IMR-90 (cell line): ENCODE results near the gene CREB5. TPM values are rescaled to one million over a fixed set of nuclear protein-coding genes. Genes with fewer than 3 reads are reported as not detected.

Experiments used
- ATAC-seq: fragments of 200-7000 bp; cut with Tn5 transposase; 2 replicates; pipeline ENCODE4 v1.9.1; 2020; ENCODE audit warnings: low read depth, mild to moderate bottlenecking, moderate library complexity
- BruUV-seq: library from RNA; stranded (reverse); fragments of 400-500 nt; replicated peaks from 2 replicates; lab custom pipeline; 2021; lab: Mats Ljungman, UMichigan
- CTCF ChIA-PET: fragments of 300-600 bp; formaldehyde crosslinking; extraction: SDS; loops from one replicate; lab custom pipeline; 2021; ENCODE audit warnings: antibody characterized with exemption; lab: Yijun Ruan, JAX
- POLR2A ChIA-PET: fragments of 300-600 bp; sonication (Branson Sonifier 250); formaldehyde crosslinking; loops from one replicate; lab custom pipeline; 2022; ENCODE audit warnings: antibody characterized with exemption; ENCODE audit not compliant: unreplicated experiment; lab: Charles Lee
- DNase-seq: peaks from one replicate; pipeline ENCODE4 v3.0.0; 2013
- H2AFZ ChIP-seq: replicated peaks from 2 replicates; pipeline ENCODE3; 2013; ENCODE audit warnings: low read length, mild to moderate bottlenecking; ENCODE audit not compliant: poor library complexity
- H2AK5ac ChIP-seq: 2 replicates; pipeline ENCODE4 v1.6.1; 2013; ENCODE audit warnings: low read depth, low read length, inconsistent platforms
- H2AK9ac ChIP-seq: replicated peaks from 2 replicates; pipeline ENCODE3; 2013; ENCODE audit warnings: mild to moderate bottlenecking, low read depth, low read length, moderate library complexity; ENCODE audit not compliant: poor library complexity
- H2BK120ac ChIP-seq: 2 replicates; pipeline ENCODE4 v1.6.1; 2013; ENCODE audit warnings: low read depth, low read length, inconsistent platforms
- H2BK15ac ChIP-seq: 3 replicates; pipeline ENCODE4 v1.6.1; 2013; ENCODE audit warnings: low read depth, low read length, inconsistent platforms
- H2BK20ac ChIP-seq: 2 replicates; pipeline ENCODE4 v1.6.1; 2013; ENCODE audit warnings: low read depth, mild to moderate bottlenecking, inconsistent platforms, low read length, moderate library complexity
- H2BK5ac ChIP-seq: 2 replicates; pipeline ENCODE4 v1.6.1; 2013; ENCODE audit warnings: mild to moderate bottlenecking, low read depth, low read length, inconsistent platforms; ENCODE audit not compliant: poor library complexity, severe bottlenecking
- H3K14ac ChIP-seq: replicated peaks from 2 replicates; pipeline ENCODE4 v1.6.1; 2013; ENCODE audit warnings: low read depth, low read length, inconsistent platforms
- H3K18ac ChIP-seq: 2 replicates; pipeline ENCODE4 v1.6.1; 2013; ENCODE audit warnings: low read depth, low read length, control low read depth
- H3K23ac ChIP-seq: 2 replicates; pipeline ENCODE4 v1.6.1; 2013; ENCODE audit warnings: low read depth, low read length, inconsistent platforms
- H3K27ac ChIP-seq: 2 replicates; pipeline ENCODE4 v1.5.1; 2013; ENCODE audit warnings: mild to moderate bottlenecking, control low read depth, low read length; ENCODE audit not compliant: insufficient read depth
- H3K27me3 ChIP-seq: 2 replicates; pipeline ENCODE4 v1.6.1; 2013; ENCODE audit warnings: low read length; ENCODE audit not compliant: control insufficient read depth, insufficient read depth
- H3K36me3 ChIP-seq: 2 replicates; pipeline ENCODE4 v1.6.1; 2013; ENCODE audit warnings: low read length, mixed read lengths; ENCODE audit not compliant: control insufficient read depth, insufficient read depth
- H3K4ac ChIP-seq: 2 replicates; pipeline ENCODE4 v1.6.1; 2013; ENCODE audit warnings: low read depth, low read length, inconsistent platforms
- H3K4me1 ChIP-seq: 2 replicates; pipeline ENCODE4 v1.6.1; 2013; ENCODE audit warnings: low read length, mixed read lengths; ENCODE audit not compliant: control insufficient read depth, insufficient read depth
- H3K4me2 ChIP-seq: 2 replicates; pipeline ENCODE4 v1.6.1; 2013; ENCODE audit warnings: low read depth, mild to moderate bottlenecking, control low read depth, low read length, moderate library complexity
- H3K4me3 ChIP-seq: 2 replicates; pipeline ENCODE4 v1.5.1; 2013; ENCODE audit warnings: low read depth, mild to moderate bottlenecking, control low read depth, low read length, moderate library complexity; ENCODE audit not compliant: insufficient read depth
- H3K56ac ChIP-seq: 2 replicates; pipeline ENCODE4 v1.6.1; 2013; ENCODE audit warnings: low read length, inconsistent platforms; ENCODE audit not compliant: insufficient read depth; ENCODE audit errors: extremely low read depth
- H3K79me1 ChIP-seq, 2 experiments: 2 replicates each; pipeline ENCODE4 v1.6.1; 2013; ENCODE audit warnings: low read length in 2 of 2, inconsistent platforms in 1 of 2, low read depth in 1 of 2
- H3K9ac ChIP-seq: 2 replicates; pipeline ENCODE4 v1.6.1; 2013; ENCODE audit warnings: low read depth, low read length, control low read depth
- H3K9me1 ChIP-seq: 2 replicates; pipeline ENCODE4 v1.6.1; 2013; ENCODE audit warnings: low read length, inconsistent platforms; ENCODE audit not compliant: insufficient read depth
- H3K9me3 ChIP-seq: 2 replicates; pipeline ENCODE4 v1.6.1; 2013; ENCODE audit warnings: low read length; ENCODE audit not compliant: control insufficient read depth, insufficient read depth
- H4K20me1 ChIP-seq: 2 replicates; pipeline ENCODE4 v1.6.1; 2013; ENCODE audit warnings: low read length, inconsistent platforms; ENCODE audit not compliant: insufficient read depth
- H4K5ac ChIP-seq: 2 replicates; pipeline ENCODE4 v1.6.1; 2013; ENCODE audit warnings: mild to moderate bottlenecking, low read depth, low read length, control low read depth
- H4K8ac ChIP-seq, 2 experiments: 2 replicates each; pipeline ENCODE4 v1.6.1; 2013; ENCODE audit warnings: low read depth in 2 of 2, low read length in 2 of 2, control low read depth in 1 of 2, inconsistent platforms in 1 of 2
- H4K91ac ChIP-seq: 2 replicates; pipeline ENCODE4 v1.6.1; 2013; ENCODE audit warnings: low read depth, low read length, inconsistent platforms; ENCODE audit not compliant: insufficient read depth
- BHLHE40 ChIP-seq: fragments of 150-350 bp; IDR thresholded peaks from 2 replicates; pipeline ENCODE4 v1.6.1; 2016; ENCODE audit warnings: mild to moderate bottlenecking, low read depth, low read length
- CEBPB ChIP-seq: IDR thresholded peaks from 2 replicates; pipeline ENCODE4 v1.6.1; 2012; ENCODE audit warnings: low read depth, low read length, improper control_type of control experiment
- CHD1 ChIP-seq: IDR thresholded peaks from 2 replicates; pipeline ENCODE4 v1.6.1; 2012; ENCODE audit warnings: low read depth, low read length, improper control_type of control experiment
- FOS ChIP-seq: fragments of 150-350 bp; IDR thresholded peaks from 2 replicates; pipeline ENCODE4 v1.6.1; 2016; ENCODE audit warnings: low read depth, low read length
- MAFK ChIP-seq: IDR thresholded peaks from 2 replicates; pipeline ENCODE4 v1.6.1; 2012; ENCODE audit warnings: low read depth, low read length, improper control_type of control experiment
- MAZ ChIP-seq: IDR thresholded peaks from 2 replicates; pipeline ENCODE4 v1.6.1; 2012; ENCODE audit warnings: low read depth, mild to moderate bottlenecking, low read length, improper control_type of control experiment, moderate library complexity, borderline replicate concordance
- MXI1 ChIP-seq: IDR thresholded peaks from 2 replicates; pipeline ENCODE4 v1.6.1; 2012; ENCODE audit warnings: low read depth, mild to moderate bottlenecking, low read length, moderate library complexity, borderline replicate concordance
- NFE2L2 ChIP-seq: fragments of 150-350 bp; IDR thresholded peaks from 2 replicates; pipeline ENCODE4 v1.6.1; 2016; ENCODE audit warnings: low read depth, mild to moderate bottlenecking, low read length
- POLR2A ChIP-seq: IDR thresholded peaks from 2 replicates; pipeline ENCODE4 v1.6.1; 2012; ENCODE audit warnings: mild to moderate bottlenecking, low read depth, low read length
- RAD21 ChIP-seq: IDR thresholded peaks from 2 replicates; pipeline ENCODE4 v1.6.1; 2012; ENCODE audit warnings: low read length, improper control_type of control experiment
- RCOR1 ChIP-seq: IDR thresholded peaks from 2 replicates; pipeline ENCODE4 v1.6.1; 2012; ENCODE audit warnings: mild to moderate bottlenecking, low read length, improper control_type of control experiment; ENCODE audit not compliant: insufficient replicate concordance
- RFX5 ChIP-seq: IDR thresholded peaks from 2 replicates; pipeline ENCODE4 v1.8.0; 2012; ENCODE audit warnings: low read depth, mild to moderate bottlenecking, low read length, moderate library complexity
- SMC3 ChIP-seq: fragments of 150-350 bp; IDR thresholded peaks from 2 replicates; pipeline ENCODE4 v1.6.1; 2016; ENCODE audit warnings: low read depth, mild to moderate bottlenecking, antibody characterized with exemption, low read length, moderate library complexity
- WGBS, 2 experiments: methylation state at CpG; one replicate each; pipeline versions ENCODE4 v1.1.5 to v1.1.7; 2013; ENCODE audit warnings: missing lambda C conversion rate in 2 of 2; ENCODE audit not compliant: insufficient read length in 1 of 2; ENCODE audit errors: extremely low coverage in 2 of 2; 5-methylcytosine and 5-hydroxymethylcytosine counted together
- dilution Hi-C: fragments of 300-500 bp; cut with HindIII; formaldehyde crosslinking; loops from one replicate; pipeline ENCODE4 v1.14.3; 2018; ENCODE audit warnings: low sequenced_read_pairs; ENCODE audit not compliant: unreplicated experiment
- in situ Hi-C: fragments of 300-500 bp; cut with MboI; formaldehyde crosslinking; loops from 3 replicates; pipeline ENCODE4 v1.14.3; 2019; ENCODE audit warnings: low sequenced_read_pairs, inconsistent platforms, mixed read lengths
- intact Hi-C: fragments of 100-400 bp; cut with micrococcal nuclease; formaldehyde crosslinking; loops from 2 replicates; pipeline ENCODE4 v1.10.0; 2022
- polyA plus RNA-seq, 3 experiments: library from polyadenylated mRNA; depleted of rRNA; stranded (reverse); fragments of >200 nt; gene quantifications; 2 replicates each; pipeline ENCODE4 v1.2.3, GENCODE V29; 2012; ENCODE audit warnings: low replicate concordance in 1 of 3
- total RNA-seq: library from RNA; depleted of rRNA; stranded (reverse); fragments of >200 nt; gene quantifications from 2 replicates; pipeline ENCODE4 v1.2.3, GENCODE V29; 2012
- TF ChIP-seq, protein P1 (sequence below): conservative IDR thresholded peaks from 2 replicates; pipeline ENCODE4 v1.5.1; 2012; ENCODE audit warnings: mild to moderate bottlenecking, low read depth, low read length, improper control_type of control experiment
- TF ChIP-seq, protein P2 (sequence below): fragments of 150-350 bp; IDR thresholded peaks from 2 replicates; pipeline ENCODE4 v1.6.1; 2016; ENCODE audit warnings: low read depth, mild to moderate bottlenecking, low read length, moderate library complexity, borderline replicate concordance
- TF ChIP-seq, protein P3 (sequence below): fragments of 150-350 bp; IDR thresholded peaks from 2 replicates; pipeline ENCODE4 v1.6.1; 2017; ENCODE audit warnings: mild to moderate bottlenecking, antibody characterized with exemption, low read length, low read depth

CREB5 gene
- total and polyA plus RNA-seq, 2 of the 4 experiments (the other 2 are of a cell fraction) = 7.3 to 13.1 TPM

DNA sequence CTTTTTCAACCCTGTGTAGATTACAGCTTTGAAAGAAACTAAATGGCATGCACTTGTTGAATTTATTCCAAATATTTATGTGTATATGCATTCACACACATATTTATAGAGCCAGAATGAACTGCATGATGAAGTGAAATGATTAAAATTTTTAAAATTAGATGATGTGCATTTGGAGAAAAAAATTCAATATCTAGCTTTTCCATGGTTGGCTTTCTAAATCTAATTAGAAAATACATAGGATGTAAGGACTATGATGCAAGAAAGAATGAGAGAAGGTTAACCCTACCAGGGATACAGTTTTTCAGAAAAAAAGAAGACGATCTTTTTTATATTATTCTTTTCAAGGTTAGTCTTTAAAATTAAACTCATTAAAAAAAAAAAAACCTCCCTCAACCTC lies 341.3 kb downstream of the CREB5 start:
- Histone ChIP-seq H3K23ac (no peak overlapping the region), H4K91ac (no peak overlapping the region), H2AK5ac (no peak overlapping the region), H2BK120ac (no peak overlapping the region), H3K9me1 (0 out of 2 replicates have a peak, but pooled peaks cover 3% of the 10 kb centered on the region), H3K9me3 (no peaks in the 10 kb centered on the region), H3K4me1 (peaks cover 4% of the 10 kb centered on the region), H2AK9ac (no peak overlapping the region), H3K4me3 (no peak overlapping the region), H4K20me1 (no peaks in the 10 kb centered on the region), H2BK5ac (no peak overlapping the region), H2AFZ (no peak overlapping the region), H3K4ac (no peak overlapping the region), H3K27me3 (no peaks in the 10 kb centered on the region), H4K8ac (no peak overlapping the region), H4K5ac (no peak overlapping the region), H3K14ac (no peak overlapping the region), H2BK20ac (no peak overlapping the region), H3K56ac (no peak overlapping the region), H3K36me3 (no peaks in the 10 kb centered on the region), H3K9ac (no peak overlapping the region), H2BK15ac (no peak overlapping the region), H3K27ac (no peak overlapping the region), H3K18ac (no peak overlapping the region), H3K79me1 (no peaks in the 10 kb centered on the region), H3K4me2 (no peak overlapping the region)
- BruUV-seq = no TSS peak
- no peak for DNase-seq
- no peak for ATAC-seq
- dilution Hi-C loops = no loop called here
- POLR2A ChIA-PET = no interaction called here
- CTCF ChIA-PET = interaction anchor here (0.6 to 1.1 kb wide), 2 partner anchors 11 to 14 kb away, joined by 3 to 4 read pairs; no protein-coding TSS in a partner anchor
- no peak for TF ChIP-seq SMC3
- no peak for TF ChIP-seq RAD21
- no peak for TF ChIP-seq RCOR1
- no peak for TF ChIP-seq POLR2A
- TF ChIP-seq, protein P1, sequence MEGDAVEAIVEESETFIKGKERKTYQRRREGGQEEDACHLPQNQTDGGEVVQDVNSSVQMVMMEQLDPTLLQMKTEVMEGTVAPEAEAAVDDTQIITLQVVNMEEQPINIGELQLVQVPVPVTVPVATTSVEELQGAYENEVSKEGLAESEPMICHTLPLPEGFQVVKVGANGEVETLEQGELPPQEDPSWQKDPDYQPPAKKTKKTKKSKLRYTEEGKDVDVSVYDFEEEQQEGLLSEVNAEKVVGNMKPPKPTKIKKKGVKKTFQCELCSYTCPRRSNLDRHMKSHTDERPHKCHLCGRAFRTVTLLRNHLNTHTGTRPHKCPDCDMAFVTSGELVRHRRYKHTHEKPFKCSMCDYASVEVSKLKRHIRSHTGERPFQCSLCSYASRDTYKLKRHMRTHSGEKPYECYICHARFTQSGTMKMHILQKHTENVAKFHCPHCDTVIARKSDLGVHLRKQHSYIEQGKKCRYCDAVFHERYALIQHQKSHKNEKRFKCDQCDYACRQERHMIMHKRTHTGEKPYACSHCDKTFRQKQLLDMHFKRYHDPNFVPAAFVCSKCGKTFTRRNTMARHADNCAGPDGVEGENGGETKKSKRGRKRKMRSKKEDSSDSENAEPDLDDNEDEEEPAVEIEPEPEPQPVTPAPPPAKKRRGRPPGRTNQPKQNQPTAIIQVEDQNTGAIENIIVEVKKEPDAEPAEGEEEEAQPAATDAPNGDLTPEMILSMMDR = no peak
- TF ChIP-seq CHD1 = no peak
- TF ChIP-seq, protein P2, sequence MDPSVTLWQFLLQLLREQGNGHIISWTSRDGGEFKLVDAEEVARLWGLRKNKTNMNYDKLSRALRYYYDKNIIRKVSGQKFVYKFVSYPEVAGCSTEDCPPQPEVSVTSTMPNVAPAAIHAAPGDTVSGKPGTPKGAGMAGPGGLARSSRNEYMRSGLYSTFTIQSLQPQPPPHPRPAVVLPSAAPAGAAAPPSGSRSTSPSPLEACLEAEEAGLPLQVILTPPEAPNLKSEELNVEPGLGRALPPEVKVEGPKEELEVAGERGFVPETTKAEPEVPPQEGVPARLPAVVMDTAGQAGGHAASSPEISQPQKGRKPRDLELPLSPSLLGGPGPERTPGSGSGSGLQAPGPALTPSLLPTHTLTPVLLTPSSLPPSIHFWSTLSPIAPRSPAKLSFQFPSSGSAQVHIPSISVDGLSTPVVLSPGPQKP = no peak
- TF ChIP-seq RFX5 = no peak
- no peak for TF ChIP-seq BHLHE40
- no peak for TF ChIP-seq MAZ
- no peak for TF ChIP-seq MXI1
- no peak for TF ChIP-seq CEBPB
- TF ChIP-seq NFE2L2 = no peak
- TF ChIP-seq FOS = no peak
- TF ChIP-seq MAFK = no peak
- TF ChIP-seq, protein P3, sequence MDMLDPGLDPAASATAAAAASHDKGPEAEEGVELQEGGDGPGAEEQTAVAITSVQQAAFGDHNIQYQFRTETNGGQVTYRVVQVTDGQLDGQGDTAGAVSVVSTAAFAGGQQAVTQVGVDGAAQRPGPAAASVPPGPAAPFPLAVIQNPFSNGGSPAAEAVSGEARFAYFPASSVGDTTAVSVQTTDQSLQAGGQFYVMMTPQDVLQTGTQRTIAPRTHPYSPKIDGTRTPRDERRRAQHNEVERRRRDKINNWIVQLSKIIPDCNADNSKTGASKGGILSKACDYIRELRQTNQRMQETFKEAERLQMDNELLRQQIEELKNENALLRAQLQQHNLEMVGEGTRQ = no peak
- intact Hi-C loops = no loop called here
- no CpG with 5 or more reads among the region's 1 CpG for WGBS, 2 experiments
- in situ Hi-C loops = no loop called here
